ENCODE data around the gene ENTPD8. TPM values are rescaled to one million over a fixed set of nuclear protein-coding genes. Genes with fewer than 3 reads are reported as not detected.

Gene ENTPD8
- total and polyA plus RNA-seq, 2 of the 13 experiments (the other 11 are each of a cell fraction or from before 2014, with no cell fraction given) = 0.26 to 0.44 TPM

DNA sequence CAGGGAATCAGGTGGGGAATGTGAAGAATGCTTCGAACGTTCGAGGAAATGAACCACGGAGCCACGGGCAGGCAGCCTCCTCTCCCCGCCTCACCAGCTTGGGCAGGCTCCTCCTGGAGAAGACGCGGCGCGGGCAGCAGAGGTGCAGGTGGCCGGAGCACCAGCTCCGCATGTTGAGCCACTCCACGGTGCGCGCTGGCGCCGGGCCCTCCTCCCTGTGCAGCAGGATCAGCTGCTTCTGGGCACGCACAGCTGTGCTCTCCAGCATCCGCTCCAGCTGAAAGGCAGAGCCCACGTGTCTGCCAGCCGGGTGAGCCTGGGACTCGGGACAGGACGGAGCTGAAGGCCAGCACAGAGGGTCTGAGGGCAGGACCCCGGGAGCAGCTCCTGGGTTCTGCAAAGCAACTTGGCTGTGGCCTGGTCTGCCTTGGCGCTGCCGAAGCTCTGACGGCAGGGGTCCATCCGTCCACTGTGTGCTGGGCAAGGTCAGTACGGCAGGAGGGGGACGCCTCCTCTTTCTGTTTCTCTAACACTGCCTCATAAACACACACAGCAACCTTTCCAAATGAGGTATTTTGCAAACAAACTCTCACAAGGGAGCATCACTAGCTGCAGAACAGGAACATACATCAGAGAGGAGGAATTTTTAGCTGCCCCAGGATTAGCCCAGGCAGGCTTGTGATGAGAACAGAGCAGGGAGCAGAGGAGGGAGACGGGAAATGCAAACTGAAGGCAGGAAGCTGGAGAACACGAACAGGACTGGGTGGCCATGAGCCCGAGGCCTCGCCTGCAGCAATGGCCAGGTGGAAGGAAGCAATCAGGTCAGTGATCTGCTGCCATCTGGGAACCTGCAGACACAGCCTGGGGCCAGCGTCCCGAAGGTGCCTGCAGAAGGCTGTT lies 38.1 kb upstream of the ENTPD8 start (continued):
- TF ChIP-seq, protein P1, sequence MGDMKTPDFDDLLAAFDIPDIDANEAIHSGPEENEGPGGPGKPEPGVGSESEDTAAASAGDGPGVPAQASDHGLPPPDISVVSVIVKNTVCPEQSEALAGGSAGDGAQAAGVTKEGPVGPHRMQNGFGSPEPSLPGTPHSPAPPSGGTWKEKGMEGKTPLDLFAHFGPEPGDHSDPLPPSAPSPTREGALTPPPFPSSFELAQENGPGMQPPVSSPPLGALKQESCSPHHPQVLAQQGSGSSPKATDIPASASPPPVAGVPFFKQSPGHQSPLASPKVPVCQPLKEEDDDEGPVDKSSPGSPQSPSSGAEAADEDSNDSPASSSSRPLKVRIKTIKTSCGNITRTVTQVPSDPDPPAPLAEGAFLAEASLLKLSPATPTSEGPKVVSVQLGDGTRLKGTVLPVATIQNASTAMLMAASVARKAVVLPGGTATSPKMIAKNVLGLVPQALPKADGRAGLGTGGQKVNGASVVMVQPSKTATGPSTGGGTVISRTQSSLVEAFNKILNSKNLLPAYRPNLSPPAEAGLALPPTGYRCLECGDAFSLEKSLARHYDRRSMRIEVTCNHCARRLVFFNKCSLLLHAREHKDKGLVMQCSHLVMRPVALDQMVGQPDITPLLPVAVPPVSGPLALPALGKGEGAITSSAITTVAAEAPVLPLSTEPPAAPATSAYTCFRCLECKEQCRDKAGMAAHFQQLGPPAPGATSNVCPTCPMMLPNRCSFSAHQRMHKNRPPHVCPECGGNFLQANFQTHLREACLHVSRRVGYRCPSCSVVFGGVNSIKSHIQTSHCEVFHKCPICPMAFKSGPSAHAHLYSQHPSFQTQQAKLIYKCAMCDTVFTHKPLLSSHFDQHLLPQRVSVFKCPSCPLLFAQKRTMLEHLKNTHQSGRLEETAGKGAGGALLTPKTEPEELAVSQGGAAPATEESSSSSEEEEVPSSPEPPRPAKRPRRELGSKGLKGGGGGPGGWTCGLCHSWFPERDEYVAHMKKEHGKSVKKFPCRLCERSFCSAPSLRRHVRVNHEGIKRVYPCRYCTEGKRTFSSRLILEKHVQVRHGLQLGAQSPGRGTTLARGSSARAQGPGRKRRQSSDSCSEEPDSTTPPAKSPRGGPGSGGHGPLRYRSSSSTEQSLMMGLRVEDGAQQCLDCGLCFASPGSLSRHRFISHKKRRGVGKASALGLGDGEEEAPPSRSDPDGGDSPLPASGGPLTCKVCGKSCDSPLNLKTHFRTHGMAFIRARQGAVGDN (CRISPR knock-in tag; IDR thresholded peaks at IDR 0.05) = peak; percentile 88
- TF ChIP-seq, protein P2, sequence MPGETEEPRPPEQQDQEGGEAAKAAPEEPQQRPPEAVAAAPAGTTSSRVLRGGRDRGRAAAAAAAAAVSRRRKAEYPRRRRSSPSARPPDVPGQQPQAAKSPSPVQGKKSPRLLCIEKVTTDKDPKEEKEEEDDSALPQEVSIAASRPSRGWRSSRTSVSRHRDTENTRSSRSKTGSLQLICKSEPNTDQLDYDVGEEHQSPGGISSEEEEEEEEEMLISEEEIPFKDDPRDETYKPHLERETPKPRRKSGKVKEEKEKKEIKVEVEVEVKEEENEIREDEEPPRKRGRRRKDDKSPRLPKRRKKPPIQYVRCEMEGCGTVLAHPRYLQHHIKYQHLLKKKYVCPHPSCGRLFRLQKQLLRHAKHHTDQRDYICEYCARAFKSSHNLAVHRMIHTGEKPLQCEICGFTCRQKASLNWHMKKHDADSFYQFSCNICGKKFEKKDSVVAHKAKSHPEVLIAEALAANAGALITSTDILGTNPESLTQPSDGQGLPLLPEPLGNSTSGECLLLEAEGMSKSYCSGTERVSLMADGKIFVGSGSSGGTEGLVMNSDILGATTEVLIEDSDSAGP (CRISPR knock-in tag; IDR thresholded peaks at IDR 0.05; ENCODE audit: borderline replicate concordance) = peak; percentile 18; the same call in 1 of the 2 replicates
- TF ChIP-seq, protein P3, sequence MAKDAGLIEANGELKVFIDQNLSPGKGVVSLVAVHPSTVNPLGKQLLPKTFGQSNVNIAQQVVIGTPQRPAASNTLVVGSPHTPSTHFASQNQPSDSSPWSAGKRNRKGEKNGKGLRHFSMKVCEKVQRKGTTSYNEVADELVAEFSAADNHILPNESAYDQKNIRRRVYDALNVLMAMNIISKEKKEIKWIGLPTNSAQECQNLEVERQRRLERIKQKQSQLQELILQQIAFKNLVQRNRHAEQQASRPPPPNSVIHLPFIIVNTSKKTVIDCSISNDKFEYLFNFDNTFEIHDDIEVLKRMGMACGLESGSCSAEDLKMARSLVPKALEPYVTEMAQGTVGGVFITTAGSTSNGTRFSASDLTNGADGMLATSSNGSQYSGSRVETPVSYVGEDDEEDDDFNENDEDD (CRISPR knock-in tag; IDR thresholded peaks at IDR 0.05; ENCODE audit: borderline replicate concordance) = peak; percentile 20; the same call in 1 of the 2 replicates
- TF ChIP-seq PAWR (CRISPR knock-in tag; IDR thresholded peaks at IDR 0.05; ENCODE audit: borderline replicate concordance) (no peak), ZNF883 (CRISPR knock-in tag; IDR thresholded peaks at IDR 0.05; ENCODE audit: not compliant biosample characterization) (peak; percentile 56), ZNF263 (CRISPR knock-in tag; IDR thresholded peaks at IDR 0.05) (0 out of 2 replicates have a peak, but pooled peaks have one; percentile 43), MAX (IDR thresholded peaks at IDR 0.05) (peak; percentile 24), KDM5B (CRISPR knock-in tag; IDR thresholded peaks at IDR 0.05; ENCODE audit: borderline replicate concordance) (peak; percentile 65; the same call in 1 of the 2 replicates), BHLHE40 (IDR thresholded peaks at IDR 0.05; ENCODE audit: low read length) (0 out of 2 replicates have a peak, but pooled peaks have one; percentile 12), POGZ (CRISPR knock-in tag; IDR thresholded peaks at IDR 0.05) (0 out of 2 replicates have a peak, but pooled peaks have one; percentile 32), ZNF451 (CRISPR knock-in tag; IDR thresholded peaks at IDR 0.05) (peak; percentile 43; the same call in 1 of the 2 replicates), TBX2 (CRISPR knock-in tag; IDR thresholded peaks at IDR 0.05; ENCODE audit: borderline replicate concordance) (peak; percentile 10; the same call in 1 of the 2 replicates), ZNF709 (CRISPR knock-in tag; IDR thresholded peaks at IDR 0.05) (peak; percentile 38; the same call in 1 of the 2 replicates), MTERF4 (CRISPR knock-in tag; IDR thresholded peaks at IDR 0.05) (0 out of 2 replicates have a peak, but pooled peaks have one; percentile 32), SPEN (CRISPR knock-in tag; IDR thresholded peaks at IDR 0.05; ENCODE audit: low read depth) (0 out of 2 replicates have a peak, but pooled peaks have one; percentile 16), ZFP90 (CRISPR knock-in tag; IDR thresholded peaks at IDR 0.05; ENCODE audit: borderline replicate concordance) (0 out of 2 replicates have a peak, but pooled peaks have one; percentile 30), ARID2 (CRISPR knock-in tag; IDR thresholded peaks at IDR 0.05; ENCODE audit: borderline replicate concordance) (no peak)
- TF ChIP-seq, protein P4, sequence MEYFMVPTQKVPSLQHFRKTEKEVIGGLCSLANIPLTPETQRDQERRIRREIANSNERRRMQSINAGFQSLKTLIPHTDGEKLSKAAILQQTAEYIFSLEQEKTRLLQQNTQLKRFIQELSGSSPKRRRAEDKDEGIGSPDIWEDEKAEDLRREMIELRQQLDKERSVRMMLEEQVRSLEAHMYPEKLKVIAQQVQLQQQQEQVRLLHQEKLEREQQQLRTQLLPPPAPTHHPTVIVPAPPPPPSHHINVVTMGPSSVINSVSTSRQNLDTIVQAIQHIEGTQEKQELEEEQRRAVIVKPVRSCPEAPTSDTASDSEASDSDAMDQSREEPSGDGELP (IDR thresholded peaks at IDR 0.05; ENCODE audit: borderline replicate concordance, low read depth) = peak; percentile 39; the same call in 1 of the 2 replicates
